SU-DHL-6 (cell line): ENCODE results near the gene TGM1.

Experiments used
- EZH2phosphoT487 ChIP-seq: fragments of 200-600 bp; sonication (generic), shearing (Covaris generic); conservative IDR thresholded peaks from 2 replicates; pipeline ENCODE4 v1.6.1; 2018; ENCODE audit warnings: mild to moderate bottlenecking, antibody characterized with exemption, low read length, moderate library complexity, mixed read lengths
- TF ChIP-seq, protein P1 (sequence below): fragments of 200-600 bp; sonication (generic); IDR thresholded peaks from one replicate; pipeline ENCODE4 v1.5.1; 2017; ENCODE audit warnings: antibody characterized with exemption, mild to moderate bottlenecking, low read length, moderate library complexity; ENCODE audit not compliant: insufficient read depth, poor library complexity, severe bottlenecking

DNA sequence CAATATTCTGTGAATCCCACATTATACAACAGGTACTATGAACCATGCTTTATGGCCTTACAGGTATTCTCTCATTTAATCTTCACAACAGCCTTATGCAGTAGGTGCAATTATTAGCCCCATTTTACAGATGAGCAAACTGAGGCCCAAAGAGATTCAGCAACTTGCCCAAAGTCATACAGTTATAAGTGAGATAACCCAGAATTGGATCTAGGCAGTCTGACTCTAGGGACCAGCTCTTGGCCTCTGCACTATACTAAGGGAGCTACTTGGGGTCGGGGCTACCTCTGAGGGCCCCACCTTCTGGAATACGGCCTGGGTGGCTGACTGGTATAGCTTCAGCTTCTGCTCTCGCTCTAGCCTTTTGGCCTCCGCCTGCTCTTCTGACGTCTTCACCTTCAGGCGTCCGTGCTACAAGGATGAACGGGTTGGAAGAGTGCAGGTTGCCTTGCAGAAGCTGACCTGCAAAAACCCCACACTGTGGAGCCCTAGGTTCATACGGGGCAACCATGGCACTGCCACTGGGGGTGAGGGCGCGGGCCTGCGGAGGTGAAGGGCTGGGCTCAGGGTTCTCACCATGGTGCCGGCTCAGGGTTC, 7.7 kb upstream of the TGM1 start:
- TF ChIP-seq, protein P1, sequence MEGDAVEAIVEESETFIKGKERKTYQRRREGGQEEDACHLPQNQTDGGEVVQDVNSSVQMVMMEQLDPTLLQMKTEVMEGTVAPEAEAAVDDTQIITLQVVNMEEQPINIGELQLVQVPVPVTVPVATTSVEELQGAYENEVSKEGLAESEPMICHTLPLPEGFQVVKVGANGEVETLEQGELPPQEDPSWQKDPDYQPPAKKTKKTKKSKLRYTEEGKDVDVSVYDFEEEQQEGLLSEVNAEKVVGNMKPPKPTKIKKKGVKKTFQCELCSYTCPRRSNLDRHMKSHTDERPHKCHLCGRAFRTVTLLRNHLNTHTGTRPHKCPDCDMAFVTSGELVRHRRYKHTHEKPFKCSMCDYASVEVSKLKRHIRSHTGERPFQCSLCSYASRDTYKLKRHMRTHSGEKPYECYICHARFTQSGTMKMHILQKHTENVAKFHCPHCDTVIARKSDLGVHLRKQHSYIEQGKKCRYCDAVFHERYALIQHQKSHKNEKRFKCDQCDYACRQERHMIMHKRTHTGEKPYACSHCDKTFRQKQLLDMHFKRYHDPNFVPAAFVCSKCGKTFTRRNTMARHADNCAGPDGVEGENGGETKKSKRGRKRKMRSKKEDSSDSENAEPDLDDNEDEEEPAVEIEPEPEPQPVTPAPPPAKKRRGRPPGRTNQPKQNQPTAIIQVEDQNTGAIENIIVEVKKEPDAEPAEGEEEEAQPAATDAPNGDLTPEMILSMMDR, result no peak
- TF ChIP-seq EZH2phosphoT487, result no peak
